Endometrial microvascular endothelial cells (primary cell): ENCODE measurements around the gene GRXCR2. TPM values are rescaled to one million over a fixed set of nuclear protein-coding genes. Genes with fewer than 3 reads are reported as not detected.

ENCODE experiments used
- total RNA-seq: library from RNA; depleted of rRNA; stranded (reverse); fragments of >200 nt; gene quantifications from one replicate; pipeline ENCODE4 v1.2.3, GENCODE V29; 2015; ENCODE audit errors: inconsistent ontology term

GRXCR2 gene
- total RNA-seq, 1 donor from 2014 or later, result not detected

Other genes starting within 250 kb of the GRXCR2 start
- gene PRELID2, start 37.7 kb downstream of the GRXCR2 start, total RNA-seq, result 3.7 TPM
- 0.65 TPM for gene SH3RF2, start 63.6 kb upstream of the GRXCR2 start, total RNA-seq
- not detected for gene PLAC8L1, start 232.6 kb upstream of the GRXCR2 start, total RNA-seq